GM12872 (cell line): ENCODE data around the gene TRIM56.

Experiments used
- CTCF ChIP-seq: IDR thresholded peaks from 3 replicates; pipeline ENCODE4 v1.5.1; 2011; ENCODE audit warnings: low read depth, mild to moderate bottlenecking, low read length, moderate library complexity; ENCODE audit not compliant: insufficient read depth

Gene TRIM56

GRCh38 chr7:101068401-101068800 is 16.9 kb upstream of the TRIM56 start:
- no peak for TF ChIP-seq CTCF

- TF ChIP-seq CTCF, result no peak
Observed at GRCh38 chr7:101075646-101076045, 9.6 kb upstream of the TRIM56 start.

GRCh38 chr7:101077303-101078086 is 7.8 kb upstream of the TRIM56 start:
- peak; percentile 94 for TF ChIP-seq CTCF

GRCh38 chr7:101081432-101081831 is 3.8 kb upstream of the TRIM56 start:
- no peak for TF ChIP-seq CTCF

GRCh38 chr7:101084865-101085161 is 468 bp upstream of the TRIM56 start:
- TF ChIP-seq CTCF, result no peak

GRCh38 chr7:101087334-101088068 is 2.2 kb downstream of the TRIM56 start:
- TF ChIP-seq CTCF, result no peak

GRCh38 chr7:101088069-101088425 is 2.8 kb downstream of the TRIM56 start:
- no peak for TF ChIP-seq CTCF
